Natural killer cell (primary cell): ENCODE measurements around the gene WDR33. TPM values are rescaled to one million over a fixed set of nuclear protein-coding genes. Genes with fewer than 3 reads are reported as not detected.
"Not testable (repeated sequence)": the region's sequence is repeated elsewhere in the genome, so short reads cannot be mapped to it uniquely, and the experiment has no call there.

Experiments used
- ATAC-seq, 3 donors: fragments of 150-1000 bp in 2 of 3; fragments of 200-7000 bp in 1 of 3; cut with Tn5 transposase; 1 replicate in 1 of 3; 2 replicates in 2 of 3; pipeline ENCODE4 v1.10.0; 2021; ENCODE audit warnings: mild to moderate bottlenecking in 2 of 3, moderate library complexity in 2 of 3
- DNase-seq, 2 donors: peaks; one replicate each; pipeline versions ENCODE4 v3.0.0 to v3.0.0-alpha.2; 2013 to 2021; ENCODE audit warnings: mixed read lengths in 1 of 2
- H3K27ac ChIP-seq: one replicate; pipeline ENCODE4 v1.5.1; 2013; ENCODE audit warnings: mild to moderate bottlenecking, low read length
- H3K27me3 ChIP-seq: one replicate; pipeline ENCODE4 v1.6.1; 2013; ENCODE audit warnings: low read length; ENCODE audit not compliant: control insufficient read depth, insufficient read depth
- H3K36me3 ChIP-seq: one replicate; pipeline ENCODE4 v1.6.1; 2013; ENCODE audit warnings: low read length; ENCODE audit not compliant: control insufficient read depth, insufficient read depth
- H3K4me1 ChIP-seq: one replicate; pipeline ENCODE4 v1.6.1; 2013; ENCODE audit warnings: low read length; ENCODE audit not compliant: control insufficient read depth, insufficient read depth
- H3K4me3 ChIP-seq: one replicate; pipeline ENCODE4 v1.5.1; 2013; ENCODE audit warnings: low read length
- H3K9me3 ChIP-seq: one replicate; pipeline ENCODE4 v1.6.1; 2013; ENCODE audit warnings: low read length; ENCODE audit not compliant: control insufficient read depth, insufficient read depth
- H3K27ac Mint-ChIP-seq, 2 donors: one replicate each; pipeline ENCODE4 v1.8.0; 2022; ENCODE audit warnings: mild to moderate bottlenecking in 2 of 2, mixed read lengths in 2 of 2, moderate library complexity in 1 of 2
- H3K27me3 Mint-ChIP-seq, 2 donors: one replicate each; pipeline ENCODE4 v1.8.0; 2022; ENCODE audit warnings: low read depth in 2 of 2, mixed read lengths in 2 of 2
- H3K36me3 Mint-ChIP-seq: one replicate; pipeline ENCODE4 v1.8.0; 2022; ENCODE audit warnings: mixed read lengths
- H3K4me1 Mint-ChIP-seq, 2 donors: one replicate each; pipeline ENCODE4 v1.8.0; 2022; ENCODE audit warnings: mixed read lengths in 2 of 2
- H3K4me3 Mint-ChIP-seq: one replicate; pipeline ENCODE4 v1.8.0; 2022; ENCODE audit warnings: mild to moderate bottlenecking, moderate library complexity, mixed read lengths
- H3K9me3 Mint-ChIP-seq, 2 donors: one replicate each; pipeline ENCODE4 v1.8.0; 2022; ENCODE audit warnings: mixed read lengths in 2 of 2
- WGBS: methylation state at CpG from one replicate; pipeline ENCODE4 v1.1.7; 2013; ENCODE audit warnings: missing lambda C conversion rate; ENCODE audit not compliant: insufficient coverage; 5-methylcytosine and 5-hydroxymethylcytosine counted together
- intact Hi-C: fragments of 100-400 bp; cut with micrococcal nuclease; formaldehyde crosslinking; loops from one replicate; pipeline ENCODE4 v1.14.2; 2022
- total RNA-seq, 4 donors: library from RNA; stranded (reverse); fragments of 120-200 nt in 1 of 4; gene quantifications; one replicate each; pipeline versions ENCODE4 v1.2.3 to v1.2.4, GENCODE V29; 2013 to 2022
- TF ChIP-seq, protein P1 (sequence below): fragments of 200-600 bp; IDR thresholded peaks from one replicate; pipeline ENCODE4 v1.8.0; 2022; ENCODE audit warnings: antibody characterized with exemption

The WDR33 gene
- total RNA-seq, 3 donors from 2014 or later (not counting 1 experiment from before 2014, with no cell fraction given), result 55.2 to 78.4 (median 55.3) TPM

GRCh38 chr2:127796389-127796788 lies 14.6 kb downstream of the WDR33 start:
- peaks cover 52 to 56% of the 10 kb centered on the region in 2 donors for H3K4me1 Mint-ChIP-seq
- H3K27me3 ChIP-seq, result no peaks in the 10 kb centered on the region
- ATAC-seq (no peak), DNase-seq (no peak)
- peaks cover 28% of the 10 kb centered on the region for H3K4me1 ChIP-seq
- H3K36me3 Mint-ChIP-seq, result no peaks in the 10 kb centered on the region
- peaks cover 3% of the 10 kb centered on the region for H3K36me3 ChIP-seq
- peak overlapping the region; percentile 26 to 34 for H3K27ac Mint-ChIP-seq
- no peaks in the 10 kb centered on the region for H3K27me3 Mint-ChIP-seq
- no peak overlapping the region for H3K4me3 Mint-ChIP-seq
- H3K27ac ChIP-seq, result no peak overlapping the region
- H3K9me3 ChIP-seq, result no peaks in the 10 kb centered on the region
- intact Hi-C loops, result no loop called here
- TF ChIP-seq, protein P1, sequence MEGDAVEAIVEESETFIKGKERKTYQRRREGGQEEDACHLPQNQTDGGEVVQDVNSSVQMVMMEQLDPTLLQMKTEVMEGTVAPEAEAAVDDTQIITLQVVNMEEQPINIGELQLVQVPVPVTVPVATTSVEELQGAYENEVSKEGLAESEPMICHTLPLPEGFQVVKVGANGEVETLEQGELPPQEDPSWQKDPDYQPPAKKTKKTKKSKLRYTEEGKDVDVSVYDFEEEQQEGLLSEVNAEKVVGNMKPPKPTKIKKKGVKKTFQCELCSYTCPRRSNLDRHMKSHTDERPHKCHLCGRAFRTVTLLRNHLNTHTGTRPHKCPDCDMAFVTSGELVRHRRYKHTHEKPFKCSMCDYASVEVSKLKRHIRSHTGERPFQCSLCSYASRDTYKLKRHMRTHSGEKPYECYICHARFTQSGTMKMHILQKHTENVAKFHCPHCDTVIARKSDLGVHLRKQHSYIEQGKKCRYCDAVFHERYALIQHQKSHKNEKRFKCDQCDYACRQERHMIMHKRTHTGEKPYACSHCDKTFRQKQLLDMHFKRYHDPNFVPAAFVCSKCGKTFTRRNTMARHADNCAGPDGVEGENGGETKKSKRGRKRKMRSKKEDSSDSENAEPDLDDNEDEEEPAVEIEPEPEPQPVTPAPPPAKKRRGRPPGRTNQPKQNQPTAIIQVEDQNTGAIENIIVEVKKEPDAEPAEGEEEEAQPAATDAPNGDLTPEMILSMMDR, result no peak
- 85% methylated on average over 1 of the region's 2 CpGs for WGBS
- H3K9me3 Mint-ChIP-seq, result no peaks in the 10 kb centered on the region
- H3K4me3 ChIP-seq, result no peak overlapping the region

DNA sequence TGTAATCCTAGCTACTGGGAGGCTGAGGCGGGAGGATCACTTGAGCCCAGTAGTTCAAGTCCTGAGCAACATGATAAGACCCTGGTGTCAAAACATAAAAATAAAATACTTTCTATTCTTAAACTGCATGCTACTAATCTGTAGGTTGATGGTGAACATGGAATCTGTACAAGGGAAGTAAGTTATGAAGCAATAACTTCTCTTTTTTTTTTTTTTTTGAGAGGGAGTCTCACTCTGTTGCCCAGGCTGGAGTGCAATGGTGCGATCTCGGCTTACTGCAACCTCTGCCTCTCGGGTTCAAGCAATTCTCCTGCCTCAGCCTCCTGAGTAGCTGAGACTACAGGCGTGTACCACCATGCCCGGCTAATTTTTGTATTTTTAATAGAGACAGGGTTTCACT lies 16.1 kb downstream of the WDR33 start:
- 90% methylated on average over 5 of the region's 6 CpGs for WGBS
- H3K9me3 ChIP-seq, H3K36me3 ChIP-seq, H3K27ac Mint-ChIP-seq, H3K9me3 Mint-ChIP-seq, H3K27me3 ChIP-seq, H3K27me3 Mint-ChIP-seq, H3K4me3 ChIP-seq, H3K4me3 Mint-ChIP-seq, H3K36me3 Mint-ChIP-seq, H3K27ac ChIP-seq, intact Hi-C loops, ATAC-seq, DNase-seq: not testable (repeated sequence)
- peaks cover 56 to 57% of the 10 kb centered on the region in 2 donors for H3K4me1 Mint-ChIP-seq
- peaks cover 24% of the 10 kb centered on the region for H3K4me1 ChIP-seq

DNA sequence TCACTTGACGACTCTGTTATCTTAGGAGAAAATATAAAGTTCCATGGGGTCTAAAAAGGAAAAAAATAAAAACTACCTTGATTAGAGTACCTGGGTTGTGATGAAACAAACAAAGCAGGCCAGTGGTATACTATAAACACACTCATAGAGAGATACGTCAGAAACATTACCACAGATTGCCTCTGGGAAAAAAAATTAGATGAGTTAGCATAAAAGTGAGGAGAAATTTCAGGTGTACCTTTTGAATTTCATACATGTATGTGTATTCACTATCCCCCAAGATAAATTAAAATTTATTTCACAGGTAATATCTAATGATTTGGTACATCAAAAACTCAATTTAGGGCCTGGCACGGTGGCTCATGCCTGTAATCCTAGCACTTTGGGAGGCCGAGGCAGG lies 18.2 kb downstream of the WDR33 start:
- H3K27me3 ChIP-seq, result no peaks in the 10 kb centered on the region
- Mint-ChIP-seq H3K36me3 (no peaks in the 10 kb centered on the region), H3K27me3 (no peaks in the 10 kb centered on the region), H3K27ac (peak overlapping the region in 1 of 2 donors; percentile 79), H3K4me3 (no peak overlapping the region), H3K9me3 (no peaks in the 10 kb centered on the region), H3K4me1 (peaks cover 44 to 46% of the 10 kb centered on the region in 2 donors)
- DNase-seq (no peak), ATAC-seq (no peak)
- TF ChIP-seq, protein P1, result no peak
- H3K4me3 ChIP-seq, result no peak overlapping the region
- no peaks in the 10 kb centered on the region for H3K9me3 ChIP-seq
- H3K27ac ChIP-seq, result no peak overlapping the region
- WGBS, result 100% methylated on average over 2 of the region's 4 CpGs
- intact Hi-C loops, result no loop called here
- H3K4me1 ChIP-seq, result peaks cover 21% of the 10 kb centered on the region
- no peaks in the 10 kb centered on the region for H3K36me3 ChIP-seq

- Histone ChIP-seq H3K27ac (no peak overlapping the region), H3K4me3 (no peak overlapping the region), H3K36me3 (no peaks in the 10 kb centered on the region), H3K27me3 (no peaks in the 10 kb centered on the region), H3K4me1 (peaks cover 15% of the 10 kb centered on the region), H3K9me3 (no peaks in the 10 kb centered on the region)
- H3K4me1 Mint-ChIP-seq, result peaks cover 33 to 39% of the 10 kb centered on the region in 2 donors
- no peak overlapping the region for H3K4me3 Mint-ChIP-seq
- intact Hi-C loops, result no loop called here
- no peaks in the 10 kb centered on the region for H3K9me3 Mint-ChIP-seq
- WGBS, result 93% methylated on average over 5 of the region's 8 CpGs
- H3K27me3 Mint-ChIP-seq, result no peaks in the 10 kb centered on the region
- H3K36me3 Mint-ChIP-seq, result no peaks in the 10 kb centered on the region
- ATAC-seq (no peak), DNase-seq (no peak)
- TF ChIP-seq, protein P1, result no peak
- H3K27ac Mint-ChIP-seq, result peak overlapping the region; percentile 59 to 63
These were observed 20.1 kb downstream of the WDR33 start for GRCh38 chr2:127790694-127791529.
